Smooth muscle cell of the pulmonary artery (primary cell): ENCODE measurements around the gene ZNF621. TPM values are rescaled to one million over a fixed set of nuclear protein-coding genes. Genes with fewer than 3 reads are reported as not detected.

Experiments used
- total RNA-seq: library from RNA; depleted of rRNA; stranded (reverse); fragments of >200 nt; gene quantifications from 2 replicates; pipeline ENCODE4 v1.2.3, GENCODE V29; 2014

Gene ZNF621
- 18.5 and 19.9 TPM in 2 replicates for total RNA-seq

DNA sequence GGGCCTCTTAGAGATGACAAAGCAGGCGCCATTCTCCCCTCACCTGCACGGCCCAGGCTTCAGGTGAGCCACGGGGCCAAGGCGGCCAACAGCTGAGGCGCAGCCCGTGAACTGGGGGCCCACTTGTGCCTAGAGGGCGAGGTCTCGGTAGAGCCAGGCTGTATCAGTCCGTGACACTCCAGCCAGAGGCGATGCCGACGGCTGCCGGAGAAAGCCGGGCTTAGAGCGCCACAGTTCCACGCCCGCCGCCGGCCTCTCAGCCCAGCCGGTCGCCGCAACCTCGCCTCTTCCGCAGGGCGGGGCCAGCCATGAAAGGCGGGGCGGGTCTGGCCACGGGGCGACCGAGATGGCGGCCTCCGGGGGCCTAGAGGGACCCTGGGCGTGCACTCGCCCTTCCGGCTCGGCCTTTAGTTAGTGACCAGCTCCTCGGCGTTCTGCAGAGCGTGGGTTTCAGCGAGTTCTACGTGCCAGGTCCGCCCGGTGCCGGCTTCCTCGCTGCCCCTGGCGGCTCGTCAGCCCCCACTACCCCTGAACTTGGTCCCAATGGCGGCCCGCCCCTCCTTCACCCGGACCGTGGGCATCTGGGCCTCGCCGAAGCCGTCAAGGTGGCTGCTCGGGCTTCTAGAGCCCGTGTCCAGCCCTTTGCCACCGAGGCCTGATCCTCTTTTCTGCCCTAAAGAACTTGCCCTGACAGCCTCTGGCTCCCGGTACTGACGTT lies at the start of gene ZNF621:
Gene ZNF621, plus strand, starts transcription at position 393 of the 718 bp plus-strand sequence. CDS start 881 bp downstream, outside the sequence.

DNA sequence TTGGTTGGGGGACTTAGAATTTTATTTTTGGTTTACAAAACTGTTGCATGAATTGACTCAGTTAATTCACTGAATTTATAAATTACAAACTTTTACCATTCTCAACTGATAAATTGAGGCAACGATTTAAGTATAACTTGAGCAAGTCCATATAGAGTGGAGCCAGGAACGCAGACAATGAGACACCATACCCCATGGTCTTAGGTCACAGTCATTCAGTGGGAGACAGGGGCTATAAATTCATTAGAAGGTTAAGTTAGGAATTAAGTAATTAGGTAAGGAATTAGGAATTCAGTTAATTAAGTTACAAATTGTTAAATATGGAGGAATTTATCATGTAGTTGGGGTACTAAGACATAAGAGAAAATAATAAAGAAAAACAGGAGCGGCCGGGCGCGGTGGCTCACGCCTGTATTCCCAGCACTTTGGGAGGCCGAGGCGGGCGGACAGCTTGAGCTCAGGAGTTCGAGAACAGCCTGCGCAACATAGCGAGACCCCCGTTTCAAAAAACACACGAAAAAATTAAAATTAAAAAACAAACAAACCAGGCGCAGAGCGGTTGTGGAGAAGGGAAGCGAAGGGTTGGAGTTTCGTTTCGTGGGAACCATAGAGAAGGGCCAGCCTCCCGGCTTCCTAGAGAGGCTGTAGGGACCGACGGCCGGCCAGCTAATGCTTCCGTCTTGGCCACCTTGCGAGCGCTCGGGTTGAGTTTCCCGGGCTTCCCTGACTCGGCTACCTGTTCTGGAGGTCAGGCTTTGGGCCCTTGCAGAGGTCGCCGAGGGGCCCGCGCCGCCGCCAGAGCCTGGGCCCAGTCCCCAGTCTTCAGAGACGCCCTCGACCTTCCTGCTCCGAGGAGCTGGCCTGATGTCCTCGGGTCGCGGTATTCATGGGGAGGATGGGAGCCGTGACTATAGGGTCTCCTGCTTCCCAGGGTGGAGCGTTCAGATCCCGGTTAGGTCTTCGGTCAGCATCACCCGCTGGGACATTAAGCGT lies 48.0 kb upstream of the ZNF621 start, which contains the start of gene ZNF619:
Gene ZNF619, plus strand, starts transcription at position 645 of the 993 bp plus-strand sequence. CDS start 858 bp downstream, outside the sequence.

DNA sequence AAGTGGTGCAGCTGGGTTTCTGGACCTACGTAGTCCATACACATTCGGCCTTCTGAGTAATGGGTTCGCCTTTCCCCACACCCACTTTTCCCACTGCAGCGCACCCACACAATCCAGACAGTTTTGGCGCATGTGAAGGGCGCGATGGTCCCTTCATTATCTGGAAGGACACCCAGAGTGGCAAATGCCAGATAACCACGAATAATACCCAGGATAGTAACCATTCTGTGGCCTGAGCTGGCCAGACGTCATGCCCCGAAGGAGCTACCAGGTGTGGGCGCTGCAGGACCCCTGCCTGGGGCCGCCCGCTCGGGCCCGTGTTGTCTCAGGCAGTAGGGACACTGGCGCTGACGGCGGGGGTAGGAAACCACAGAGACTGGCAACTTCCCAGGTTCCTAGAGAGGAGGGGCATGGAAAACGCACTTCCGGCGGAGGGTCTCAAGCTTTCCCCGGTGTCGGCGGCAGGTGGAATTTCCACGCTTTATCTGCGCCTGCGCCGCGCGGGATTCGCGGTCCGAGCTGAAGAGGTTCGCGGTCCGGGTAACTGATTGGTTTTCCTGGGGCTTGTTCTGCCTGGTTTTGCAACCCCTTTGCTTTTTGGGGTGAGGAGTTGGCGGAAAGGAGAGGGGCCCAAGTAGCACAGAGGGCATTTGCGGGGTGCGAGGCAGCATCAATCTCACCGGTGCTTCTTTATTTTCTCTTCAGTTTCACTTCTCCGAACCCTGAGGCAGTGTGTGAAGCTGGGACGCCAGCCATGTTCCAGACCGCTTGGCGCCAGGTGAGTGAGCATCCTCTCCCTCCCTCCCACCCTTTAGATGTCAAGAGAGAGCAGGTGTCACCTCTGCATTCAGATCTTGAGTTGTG lies 18.9 kb upstream of the ZNF621 start, which contains the start of gene ZNF620:
Gene ZNF620, plus strand, starts transcription at position 441 of the 864 bp plus-strand sequence. Its CDS starts 314 bp downstream, at position 755.

Other genes starting within 250 kb of the ZNF621 start
- gene EIF1B, start 215.3 kb upstream of the ZNF621 start, total RNA-seq = 17.2 and 18.6 TPM in 2 replicates
- 0.10 and 0.13 TPM in 2 replicates for gene ENTPD3, start 137.8 kb upstream of the ZNF621 start, total RNA-seq
- gene RPL14, start 67.6 kb upstream of the ZNF621 start, total RNA-seq = 360 and 413 TPM in 2 replicates
- 7.0 and 7.5 TPM in 2 replicates for gene ZNF619, start 47.8 kb upstream of the ZNF621 start, total RNA-seq
- gene ZNF620, start 18.9 kb upstream of the ZNF621 start, total RNA-seq = 0.83 and 2.0 TPM in 2 replicates